Limb (tissue), 2 donors: ENCODE results near the gene NOS2.

Experiments
- DNase-seq, 2 donors: peaks; one replicate each; pipeline ENCODE4 v3.0.0-alpha.2; 2016; ENCODE audit errors: extremely low spot score in 2 of 2

The NOS2 gene

GRCh38 chr17:27819145-27819544 is 18.8 kb upstream of the NOS2 start:
- DNase-seq = no peak

- DNase-seq = peak; percentile 50 to 77
Measured at GRCh38 chr17:27818401-27819105, 18.2 kb upstream of the NOS2 start.

GRCh38 chr17:27817731-27818130 is 17.4 kb upstream of the NOS2 start:
- no peak for DNase-seq

GRCh38 chr17:27816946-27817345 is 16.6 kb upstream of the NOS2 start:
- no peak for DNase-seq

GRCh38 chr17:27811961-27812360 is 11.6 kb upstream of the NOS2 start:
- DNase-seq = no peak

- DNase-seq = no peak
Measured at GRCh38 chr17:27810902-27811557, 10.7 kb upstream of the NOS2 start.

GRCh38 chr17:27810211-27810901 is 10.0 kb upstream of the NOS2 start:
- no peak for DNase-seq

- no peak for DNase-seq
Measured at GRCh38 chr17:27809555-27809954, 9.2 kb upstream of the NOS2 start.

GRCh38 chr17:27808628-27809027 is 8.3 kb upstream of the NOS2 start:
- DNase-seq = no peak

- no peak for DNase-seq
Measured at GRCh38 chr17:27807567-27808470, 7.5 kb upstream of the NOS2 start.

GRCh38 chr17:27805520-27806146 is 5.3 kb upstream of the NOS2 start:
- DNase-seq = peak; percentile 88 to 89

- no peak for DNase-seq
Measured at GRCh38 chr17:27804113-27804512, 3.8 kb upstream of the NOS2 start.

- DNase-seq = no peak
Measured at GRCh38 chr17:27802962-27803680, 2.8 kb upstream of the NOS2 start.

- DNase-seq = no peak
Measured at GRCh38 chr17:27802033-27802432, 1.7 kb upstream of the NOS2 start.

GRCh38 chr17:27798376-27798775 is 2.0 kb downstream of the NOS2 start:
- DNase-seq = no peak

GRCh38 chr17:27797390-27798091 is 2.8 kb downstream of the NOS2 start:
- DNase-seq = no peak

- DNase-seq = no peak
Measured at GRCh38 chr17:27793906-27794569, 6.3 kb downstream of the NOS2 start.

- peak in 1 of 2 donors; percentile 63 for DNase-seq
Measured at GRCh38 chr17:27793168-27793905, 7.0 kb downstream of the NOS2 start.

GRCh38 chr17:27792095-27792494 is 8.2 kb downstream of the NOS2 start:
- DNase-seq = no peak
